GM12878 (cell line): ENCODE measurements around the gene PRKN. TPM values are rescaled to one million over a fixed set of nuclear protein-coding genes. Genes with fewer than 3 reads are reported as not detected.

Experiments
- ATAC-seq: fragments of 200-7000 bp; cut with Tn5 transposase; 3 replicates; pipeline ENCODE4 v1.9.1; 2020; ENCODE audit warnings: mild to moderate bottlenecking, moderate library complexity
- BruUV-seq: library from RNA; stranded (reverse); fragments of 400-500 nt; replicated peaks from 2 replicates; lab custom pipeline; 2021; lab: Mats Ljungman, UMichigan
- CTCF ChIA-PET: fragments of 300-600 bp; sonication (Branson Sonifier 250); formaldehyde crosslinking; extraction: SDS; loops from one replicate; lab custom pipeline; 2021; ENCODE audit warnings: inconsistent platforms; lab: Yijun Ruan, JAX
- POLR2A ChIA-PET: fragments of 350-600 bp; formaldehyde crosslinking; extraction: SDS; loops from one replicate; lab custom pipeline; 2021; ENCODE audit warnings: inconsistent platforms; lab: Charles Lee
- RAD21 ChIA-PET: fragments of 300-600 bp; sonication (Branson Sonifier 250); formaldehyde crosslinking; loops from one replicate; lab custom pipeline; 2023; ENCODE audit warnings: antibody characterized with exemption; ENCODE audit not compliant: unreplicated experiment; lab: Charles Lee
- SMC1A ChIA-PET: fragments of 300-600 bp; sonication (Branson Sonifier 250); formaldehyde crosslinking; loops from one replicate; lab custom pipeline; 2023; ENCODE audit not compliant: unreplicated experiment, uncharacterized antibody; lab: Charles Lee
- DNase-seq: peaks from one replicate; pipeline ENCODE4 v3.0.0-alpha.2; 2011; ENCODE audit warnings: low read depth, low spot score
- FAIRE-seq: peaks from 3 replicates; lab custom pipeline; 2011; peaks lifted over from hg19 to GRCh38; lab: Jason Lieb, UNC
- H2AFZ ChIP-seq: 2 replicates; pipeline ENCODE4 v1.6.0; 2011; ENCODE audit warnings: low read depth, low read length, control low read depth; ENCODE audit not compliant: control insufficient read depth
- H3K27ac ChIP-seq: 2 replicates; pipeline ENCODE4 v1.5.1; 2011; ENCODE audit warnings: control low read depth; ENCODE audit not compliant: control insufficient read depth, insufficient read depth
- H3K27me3 ChIP-seq, 2 experiments: replicated peaks in 1 of 2; 2 replicates each; pipeline versions ENCODE4 v1.6.0 to v1.6.1; 2011; ENCODE audit warnings: low read length in 1 of 2; ENCODE audit not compliant: control insufficient read depth in 2 of 2, insufficient read depth in 2 of 2
- H3K36me3 ChIP-seq, 2 experiments: 2 replicates each; pipeline ENCODE4 v1.5.1; 2011; ENCODE audit warnings: low read length in 1 of 2; ENCODE audit not compliant: control insufficient read depth in 2 of 2, insufficient read depth in 2 of 2
- H3K4me1 ChIP-seq: 2 replicates; pipeline ENCODE4 v1.6.1; 2011; ENCODE audit warnings: mild to moderate bottlenecking, low read length, moderate library complexity, mixed read lengths; ENCODE audit not compliant: control insufficient read depth, insufficient read depth
- H3K4me2 ChIP-seq: 2 replicates; pipeline ENCODE4 v1.6.0; 2011; ENCODE audit warnings: control low read depth; ENCODE audit not compliant: control insufficient read depth, insufficient read depth
- H3K4me3 ChIP-seq: fragments of 200-600 bp; sonication (generic); 2 replicates; pipeline ENCODE4 v1.5.1; 2016
- H3K79me2 ChIP-seq: 2 replicates; pipeline ENCODE4 v1.6.0; 2011; ENCODE audit warnings: low read length; ENCODE audit not compliant: control insufficient read depth, insufficient read depth
- H3K9ac ChIP-seq: 2 replicates; pipeline ENCODE4 v1.8.0; 2011; ENCODE audit warnings: low read length, control low read depth, mixed read lengths; ENCODE audit not compliant: control insufficient read depth, insufficient read depth
- H3K9me3 ChIP-seq: replicated peaks from 3 replicates; pipeline ENCODE4 v1.5.1; 2011; ENCODE audit warnings: mild to moderate bottlenecking, low read length; ENCODE audit not compliant: control insufficient read depth, insufficient read depth
- H4K20me1 ChIP-seq: 2 replicates; pipeline ENCODE4 v1.6.0; 2011; ENCODE audit not compliant: control insufficient read depth, insufficient read depth
- ASH2L ChIP-seq: fragments of 300-600, 200-600 bp; sonication (generic); IDR thresholded peaks from 2 replicates; pipeline ENCODE4 v1.6.1; 2017; ENCODE audit warnings: low read depth, mild to moderate bottlenecking, borderline replicate concordance
- DPF2 ChIP-seq: fragments of 450-650 bp; IDR thresholded peaks from 2 replicates; pipeline ENCODE4 v1.6.1; 2017; ENCODE audit warnings: mild to moderate bottlenecking
- ETV6 ChIP-seq, 2 experiments: fragments of 450-650 bp in 1 of 2; IDR thresholded peaks in 1 of 2; conservative IDR thresholded peaks in 1 of 2; 2 replicates each; pipeline ENCODE4 v1.6.1; 2014; ENCODE audit warnings: antibody characterized with exemption in 1 of 2, borderline replicate concordance in 1 of 2, low read depth in 1 of 2, mild to moderate bottlenecking in 1 of 2, moderate library complexity in 1 of 2
- FOXK2 ChIP-seq: fragments of 450-650 bp; IDR thresholded peaks from 2 replicates; pipeline ENCODE4 v1.6.1; 2017; ENCODE audit warnings: mild to moderate bottlenecking, moderate library complexity
- HDAC6 ChIP-seq: fragments of 200-600 bp; sonication (generic); IDR thresholded peaks from one replicate; pipeline ENCODE4 v1.8.0; 2017; ENCODE audit warnings: antibody characterized with exemption; ENCODE audit not compliant: unreplicated experiment
- MTA2 ChIP-seq: fragments of 450-650 bp; IDR thresholded peaks from 2 replicates; pipeline ENCODE4 v1.6.1; 2016; ENCODE audit warnings: low read depth, mild to moderate bottlenecking, moderate library complexity
- POLR2A ChIP-seq: IDR thresholded peaks from 2 replicates; pipeline ENCODE4 v1.6.1; 2011; ENCODE audit warnings: low read depth, mild to moderate bottlenecking, low read length
- RFX5 ChIP-seq: IDR thresholded peaks from 2 replicates; pipeline ENCODE4 v1.6.1; 2011; ENCODE audit warnings: low read depth, low read length, improper control_type of control experiment
- RUNX3 ChIP-seq: IDR thresholded peaks from 2 replicates; pipeline ENCODE4 v1.6.1; 2012; ENCODE audit warnings: low read length, inconsistent platforms
- SMAD5 ChIP-seq: IDR thresholded peaks from 2 replicates; pipeline ENCODE4 v1.6.1; 2016; ENCODE audit warnings: antibody characterized with exemption, low read depth
- SMARCA5 ChIP-seq: fragments of 450-650 bp; IDR thresholded peaks from 2 replicates; pipeline ENCODE4 v1.6.1; 2017; ENCODE audit warnings: mild to moderate bottlenecking
- WGBS: methylation state at CpG from one replicate; pipeline ENCODE4 v1.1.6; 2016; ENCODE audit warnings: low lambda C conversion rate; ENCODE audit not compliant: insufficient replicate concordance, insufficient coverage; ENCODE audit errors: missing lambda C conversion rate; 5-methylcytosine and 5-hydroxymethylcytosine counted together
- in situ Hi-C: fragments of 300-500 bp; cut with MboI; formaldehyde crosslinking; loops from 9 replicates; pipeline ENCODE4 v1.14.3; 2018; ENCODE audit warnings: mixed read lengths
- intact Hi-C: fragments of 100-400 bp; cut with micrococcal nuclease; formaldehyde crosslinking; loops from one replicate; pipeline ENCODE4 v1.14.2; 2022; ENCODE audit not compliant: unreplicated experiment
- polyA plus RNA-seq, 11 experiments: library from polyadenylated mRNA; depleted of rRNA in 4 of 11; unstranded in 6 of 11; stranded (reverse) in 5 of 11; fragments of >200 nt; fragmentation: Nextera tagmentation in 4 of 11; fragmentation: Illumina TruSeq in 1 of 11; extraction: Ambion mirVana in 4 of 11; extraction: Trizol in 1 of 11; gene quantifications; 1 replicate in 1 of 11; 2 replicates in 10 of 11; pipeline versions ENCODE4 v1.2.1 to v1.2.3, GENCODE V29; 2011 to 2016; ENCODE audit warnings: inconsistent platforms in 2 of 11, missing spikeins in 2 of 11, low read depth in 1 of 11
- total RNA-seq, 4 experiments: library from RNA; depleted of rRNA in 3 of 4; stranded (reverse); fragments of >200 nt in 3 of 4; fragmentation: Illumina TruSeq in 1 of 4; extraction: Trizol in 1 of 4; gene quantifications; 2 replicates each; pipeline versions ENCODE4 v1.2.1 to v1.2.3, GENCODE V29; 2013 to 2021
- TF ChIP-seq, protein P1 (sequence below): fragments of 450-650 bp; IDR thresholded peaks from 2 replicates; pipeline ENCODE4 v1.6.1; 2018; ENCODE audit warnings: mild to moderate bottlenecking, low read depth, moderate library complexity; ENCODE audit not compliant: partially characterized antibody

PRKN gene
- total and polyA plus RNA-seq, 10 of the 15 experiments (the other 5 are each of a cell fraction or from before 2014, with no cell fraction given): 0.06 to 0.09 TPM; not detected in 8

DNA sequence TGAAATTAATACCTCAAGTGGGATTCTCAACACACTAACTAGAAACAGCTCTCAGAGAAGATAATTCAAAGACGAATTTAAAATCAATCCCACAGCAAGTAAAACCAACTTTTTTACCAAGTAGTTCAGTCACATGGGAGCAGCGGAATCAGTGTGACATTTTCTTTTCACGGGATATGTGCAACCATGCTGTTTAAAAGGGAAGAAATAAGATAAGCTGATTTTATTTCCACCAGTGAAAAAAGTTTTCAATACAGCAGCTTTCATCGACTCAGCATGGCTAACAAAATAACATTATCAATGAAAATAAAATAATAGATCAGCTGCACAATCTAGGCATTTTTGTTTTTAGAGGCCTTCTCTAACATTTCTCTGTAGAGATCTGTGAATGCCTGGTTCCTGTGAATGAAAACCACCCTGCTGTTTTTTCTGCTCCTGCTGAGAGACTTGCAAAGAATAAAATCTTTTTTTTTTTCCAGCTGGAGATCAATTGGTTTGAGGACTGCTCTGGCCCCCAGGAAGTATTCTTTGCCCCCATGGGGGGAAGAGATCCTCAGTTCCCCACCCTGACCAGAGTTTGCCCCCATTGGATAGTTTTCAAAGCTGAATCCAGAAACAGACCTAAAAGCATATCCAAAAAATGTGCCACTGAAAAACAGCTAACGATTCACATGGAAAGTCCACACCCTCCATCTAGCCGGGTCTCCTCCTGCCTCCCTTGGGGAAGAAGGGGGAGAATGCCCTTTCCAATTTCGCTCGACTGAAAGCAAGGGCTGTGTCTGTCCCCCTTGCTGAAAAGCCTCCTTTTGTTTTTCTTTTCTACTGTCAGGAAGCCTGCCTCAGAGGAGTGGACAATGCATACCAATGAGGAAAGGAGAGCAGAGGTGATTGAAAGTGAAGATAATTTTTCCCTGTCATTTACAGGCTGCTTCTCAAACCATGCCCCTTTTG, 317.6 kb downstream of the PRKN start:
- no peaks in the 10 kb centered on the region for H3K36me3 ChIP-seq
- SMC1A ChIA-PET: no interaction called here
- H3K79me2 ChIP-seq: no peaks in the 10 kb centered on the region
- BruUV-seq: no TSS peak
- H3K4me2 ChIP-seq: no peak overlapping the region
- no peak overlapping the region for H3K9ac ChIP-seq
- ATAC-seq (no peak), FAIRE-seq (no peak), DNase-seq (no peak)
- in situ Hi-C loops (no loop called here), intact Hi-C loops (no loop called here)
- H3K9me3 ChIP-seq: no peaks in the 10 kb centered on the region
- CTCF ChIA-PET: no interaction called here
- no peaks in the 10 kb centered on the region for H4K20me1 ChIP-seq
- H3K27me3 ChIP-seq: no peaks in the 10 kb centered on the region
- 7% methylated on average over 8 of the region's 8 CpGs for WGBS
- H3K27ac ChIP-seq: no peak overlapping the region
- H3K4me3 ChIP-seq: no peak overlapping the region
- H3K4me1 ChIP-seq: no peaks in the 10 kb centered on the region
- TF ChIP-seq, protein P1, sequence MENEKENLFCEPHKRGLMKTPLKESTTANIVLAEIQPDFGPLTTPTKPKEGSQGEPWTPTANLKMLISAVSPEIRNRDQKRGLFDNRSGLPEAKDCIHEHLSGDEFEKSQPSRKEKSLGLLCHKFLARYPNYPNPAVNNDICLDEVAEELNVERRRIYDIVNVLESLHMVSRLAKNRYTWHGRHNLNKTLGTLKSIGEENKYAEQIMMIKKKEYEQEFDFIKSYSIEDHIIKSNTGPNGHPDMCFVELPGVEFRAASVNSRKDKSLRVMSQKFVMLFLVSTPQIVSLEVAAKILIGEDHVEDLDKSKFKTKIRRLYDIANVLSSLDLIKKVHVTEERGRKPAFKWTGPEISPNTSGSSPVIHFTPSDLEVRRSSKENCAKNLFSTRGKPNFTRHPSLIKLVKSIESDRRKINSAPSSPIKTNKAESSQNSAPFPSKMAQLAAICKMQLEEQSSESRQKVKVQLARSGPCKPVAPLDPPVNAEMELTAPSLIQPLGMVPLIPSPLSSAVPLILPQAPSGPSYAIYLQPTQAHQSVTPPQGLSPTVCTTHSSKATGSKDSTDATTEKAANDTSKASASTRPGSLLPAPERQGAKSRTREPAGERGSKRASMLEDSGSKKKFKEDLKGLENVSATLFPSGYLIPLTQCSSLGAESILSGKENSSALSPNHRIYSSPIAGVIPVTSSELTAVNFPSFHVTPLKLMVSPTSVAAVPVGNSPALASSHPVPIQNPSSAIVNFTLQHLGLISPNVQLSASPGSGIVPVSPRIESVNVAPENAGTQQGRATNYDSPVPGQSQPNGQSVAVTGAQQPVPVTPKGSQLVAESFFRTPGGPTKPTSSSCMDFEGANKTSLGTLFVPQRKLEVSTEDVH: no peak
- TF ChIP-seq HDAC6: no peak
- no peak for TF ChIP-seq SMAD5
- no peak for TF ChIP-seq FOXK2
- no peak for TF ChIP-seq MTA2
- TF ChIP-seq DPF2: no peak
- no peak for TF ChIP-seq POLR2A
- no peak for TF ChIP-seq RFX5
- TF ChIP-seq ETV6 (conservative IDR thresholded peaks at IDR 0.05 in 1 of 2, IDR thresholded peaks at IDR 0.05 in 1 of 2; ENCODE audit: borderline replicate concordance in 1 of 2, low read depth in 1 of 2): no peak
- no peak for TF ChIP-seq SMARCA5
- TF ChIP-seq ASH2L: no peak
- TF ChIP-seq RUNX3: no peak
- H2AFZ ChIP-seq: no peak overlapping the region
- RAD21 ChIA-PET: no interaction called here
- POLR2A ChIA-PET: no interaction called here
